GM23248 (cell line): ENCODE data around the gene ZNF789. TPM values are rescaled to one million over a fixed set of nuclear protein-coding genes. Genes with fewer than 3 reads are reported as not detected.
"Not testable (repeated sequence)": the region's sequence is repeated elsewhere in the genome, so short reads cannot be mapped to it uniquely, and the experiment has no call there.

ENCODE experiments used
- DNase-seq: peaks from one replicate; pipeline ENCODE4 v3.0.0-alpha.2; 2015
- H2AFZ ChIP-seq: fragments of 200-600 bp; sonication (generic); 2 replicates; pipeline ENCODE4 v1.6.1; 2016; ENCODE audit warnings: antibody characterized with exemption
- H3F3A ChIP-seq: fragments of 200-600 bp; sonication (generic); 2 replicates; pipeline ENCODE4 v1.6.1; 2016; ENCODE audit warnings: mild to moderate bottlenecking, antibody characterized with exemption, mixed run types; ENCODE audit not compliant: insufficient read depth
- H3K27ac ChIP-seq: fragments of 200-600 bp; sonication (generic); 2 replicates; pipeline ENCODE4 v1.5.1; 2016; ENCODE audit warnings: mild to moderate bottlenecking
- H3K27me3 ChIP-seq: fragments of 200-600 bp; sonication (generic); replicated peaks from 2 replicates; pipeline ENCODE4 v1.6.1; 2016; ENCODE audit warnings: mild to moderate bottlenecking; ENCODE audit not compliant: insufficient read depth
- H3K36me3 ChIP-seq: fragments of 200-600 bp; sonication (generic); 2 replicates; pipeline ENCODE4 v1.6.1; 2016; ENCODE audit warnings: low read depth, mild to moderate bottlenecking
- H3K4me1 ChIP-seq: fragments of 200-600 bp; sonication (generic); 2 replicates; pipeline ENCODE4 v1.6.1; 2016; ENCODE audit warnings: mild to moderate bottlenecking; ENCODE audit not compliant: insufficient read depth
- H3K4me2 ChIP-seq: fragments of 200-600 bp; sonication (generic); one replicate; pipeline ENCODE4 v1.6.1; 2016; ENCODE audit warnings: mild to moderate bottlenecking; ENCODE audit not compliant: unreplicated experiment
- H3K4me3 ChIP-seq: fragments of 200-600 bp; sonication (generic); 2 replicates; pipeline ENCODE4 v1.5.1; 2016; ENCODE audit warnings: mild to moderate bottlenecking
- H3K79me2 ChIP-seq: fragments of 200-600 bp; sonication (generic); 2 replicates; pipeline ENCODE4 v1.6.1; 2016; ENCODE audit warnings: mild to moderate bottlenecking; ENCODE audit not compliant: insufficient read depth
- H3K9ac ChIP-seq: fragments of 200-600 bp; sonication (generic); 2 replicates; pipeline ENCODE4 v1.6.1; 2016; ENCODE audit warnings: mild to moderate bottlenecking
- H3K9me2 ChIP-seq: fragments of 200-600 bp; sonication (generic); 2 replicates; pipeline ENCODE4 v1.6.1; 2016; ENCODE audit warnings: mixed run types, mild to moderate bottlenecking, moderate library complexity; ENCODE audit not compliant: insufficient read depth
- H3K9me3 ChIP-seq: fragments of 200-600 bp; sonication (generic); one replicate; pipeline ENCODE4 v1.6.1; 2017; ENCODE audit warnings: low read depth
- H4K20me1 ChIP-seq: fragments of 200-600 bp; sonication (generic); 2 replicates; pipeline ENCODE4 v1.6.0; 2016; ENCODE audit not compliant: insufficient read depth
- EZH2 ChIP-seq: fragments of 200-600 bp; sonication (generic); IDR thresholded peaks from 2 replicates; pipeline ENCODE4 v1.6.1; 2018; ENCODE audit warnings: antibody characterized with exemption, mild to moderate bottlenecking; ENCODE audit not compliant: insufficient read depth, poor library complexity, severe bottlenecking
- EZH2phosphoT487 ChIP-seq: fragments of 200-600 bp; sonication (generic); IDR thresholded peaks from 2 replicates; pipeline ENCODE4 v1.6.1; 2018; ENCODE audit warnings: antibody characterized with exemption, moderate library complexity, mild to moderate bottlenecking, low read depth; ENCODE audit not compliant: insufficient read depth
- WGBS, 2 experiments: methylation state at CpG; one replicate each; pipeline ENCODE4 v1.1.6; 2015 to 2017; ENCODE audit warnings: low lambda C conversion rate in 2 of 2, low coverage in 1 of 2; ENCODE audit errors: missing lambda C conversion rate in 2 of 2; 5-methylcytosine and 5-hydroxymethylcytosine counted together
- in situ Hi-C: fragments of 300-500 bp; cut with MboI; formaldehyde crosslinking; loops from 2 replicates; pipeline ENCODE4 v1.15.0; 2020
- polyA plus RNA-seq: library from polyadenylated mRNA; unstranded; fragments of >200 nt; fragmentation: Nextera tagmentation; extraction: Ambion mirVana; gene quantifications from 2 replicates; pipeline ENCODE4 v1.2.1, GENCODE V29; 2016
- total RNA-seq: library from RNA; depleted of rRNA; stranded (reverse); fragments of >200 nt; shearing (Covaris generic); gene quantifications from 2 replicates; pipeline ENCODE4 v1.2.3, GENCODE V29; 2014

Gene ZNF789
- total and polyA plus RNA-seq, 2 experiments from 2014 or later: 5.3 to 8.5 TPM

- Histone ChIP-seq H4K20me1 (no peaks in the 10 kb centered on the region; the same call in 1 of the 2 replicates), H3K79me2 (peaks cover 86% of the 10 kb centered on the region), H3K27me3 (no peaks in the 10 kb centered on the region), H2AFZ (no peak overlapping the region), H3K9me3 (no peaks in the 10 kb centered on the region), H3K27ac (peak overlapping the region; percentile 88), H3K9ac (peak overlapping the region; percentile 88), H3K9me2 (no peaks in the 10 kb centered on the region), H3K4me1 (peaks cover 12% of the 10 kb centered on the region; the same call in 1 of the 2 replicates), H3K36me3 (peaks cover 31% of the 10 kb centered on the region), H3F3A (peaks cover 11% of the 10 kb centered on the region; the same call in 1 of the 2 replicates), H3K4me3 (peak overlapping the region; percentile 99), H3K4me2 (peak overlapping the region; percentile 84)
- in situ Hi-C loops: no loop called here
- WGBS, 2 experiments: 71 to 72% methylated on average over 11 of the region's 11 CpGs
- TF ChIP-seq EZH2phosphoT487: no peak
- no peak for TF ChIP-seq EZH2
- DNase-seq: peak; percentile 11
Observed at GRCh38 chr7:99498546-99498944, 25.9 kb downstream of the ZNF789 start.

- H3K79me2 ChIP-seq: peaks cover 77% of the 10 kb centered on the region
Observed at GRCh38 chr7:99499371-99499720, 26.7 kb downstream of the ZNF789 start.

GRCh38 chr7:99499721-99500636, 27.3 kb downstream of the ZNF789 start, which contains the start of gene ZNF394:
TSS of gene ZNF394 (minus strand) at chr7:99500281. CDS start at chr7:99500093, 188 bp downstream.
- Histone ChIP-seq H3K36me3 (peaks cover 17% of the 10 kb centered on the region), H3F3A (peaks cover 11% of the 10 kb centered on the region; the same call in 1 of the 2 replicates), H3K4me2 (peak within 1 kb of the TSS; percentile 84), H3K27ac (peak within 1 kb of the TSS; percentile 88), H3K9ac (peak within 1 kb of the TSS; percentile 88), H3K9me2 (no peaks in the 10 kb centered on the region), H3K27me3 (no peaks in the 10 kb centered on the region), H3K79me2 (peaks cover 71% of the 10 kb centered on the region), H3K4me1 (peaks cover 12% of the 10 kb centered on the region; the same call in 1 of the 2 replicates), H2AFZ (peak within 1 kb of the TSS; percentile 98), H3K9me3 (no peaks in the 10 kb centered on the region), H3K4me3 (peak within 1 kb of the TSS; percentile 99), H4K20me1 (no peaks in the 10 kb centered on the region; the same call in 1 of the 2 replicates)
- in situ Hi-C loops: no loop called here
- 1 to 2% methylated on average over 68 of the region's 68 CpGs for WGBS, 2 experiments
- DNase-seq: peak; percentile 96
- no peak for TF ChIP-seq EZH2
- TF ChIP-seq EZH2phosphoT487: no peak

More at GRCh38 chr7:99499371-99499720, 26.7 kb downstream of the ZNF789 start:
- H3K4me3 ChIP-seq: peak overlapping the region; percentile 99
- no peaks in the 10 kb centered on the region for H3K9me2 ChIP-seq
- peak overlapping the region; percentile 88 for H3K9ac ChIP-seq
- H3K27ac ChIP-seq: peak overlapping the region; percentile 88
- peaks cover 11% of the 10 kb centered on the region; the same call in 1 of the 2 replicates for H3F3A ChIP-seq
- no peaks in the 10 kb centered on the region for H3K9me3 ChIP-seq
- peak overlapping the region; percentile 98 for H2AFZ ChIP-seq
- H4K20me1 ChIP-seq: no peaks in the 10 kb centered on the region; the same call in 1 of the 2 replicates
- peaks cover 12% of the 10 kb centered on the region; the same call in 1 of the 2 replicates for H3K4me1 ChIP-seq
- DNase-seq: peak; percentile 53
- H3K36me3 ChIP-seq: peaks cover 23% of the 10 kb centered on the region
- H3K27me3 ChIP-seq: no peaks in the 10 kb centered on the region
- 1 to 4% methylated on average over 14 of the region's 14 CpGs for WGBS, 2 experiments
- in situ Hi-C loops: no loop called here
- TF ChIP-seq EZH2: no peak
- no peak for TF ChIP-seq EZH2phosphoT487
- H3K4me2 ChIP-seq: peak overlapping the region; percentile 84

GRCh38 chr7:99500637-99501009, 27.9 kb downstream of the ZNF789 start:
- no peaks in the 10 kb centered on the region for H3K27me3 ChIP-seq
- in situ Hi-C loops: no loop called here
- H3K79me2 ChIP-seq: peaks cover 70% of the 10 kb centered on the region
- no peaks in the 10 kb centered on the region for H3K9me3 ChIP-seq
- peak overlapping the region; percentile 98 for H2AFZ ChIP-seq
- H3K4me3 ChIP-seq: peak overlapping the region; percentile 99
- H4K20me1 ChIP-seq: no peaks in the 10 kb centered on the region; the same call in 1 of the 2 replicates
- no peak for DNase-seq
- H3K9ac ChIP-seq: peak overlapping the region; percentile 88
- WGBS, 2 experiments: 55% methylated on average over 16 of the region's 16 CpGs
- H3K4me2 ChIP-seq: peak overlapping the region; percentile 84
- H3K36me3 ChIP-seq: peaks cover 12% of the 10 kb centered on the region; the same call in 1 of the 2 replicates
- no peak for TF ChIP-seq EZH2
- TF ChIP-seq EZH2phosphoT487: no peak
- peaks cover 11% of the 10 kb centered on the region; the same call in 1 of the 2 replicates for H3F3A ChIP-seq
- H3K4me1 ChIP-seq: peaks cover 13% of the 10 kb centered on the region
- no peaks in the 10 kb centered on the region for H3K9me2 ChIP-seq
- peak overlapping the region; percentile 88 for H3K27ac ChIP-seq

GRCh38 chr7:99501236-99501635, 28.5 kb downstream of the ZNF789 start:
- H2AFZ ChIP-seq, H3K36me3 ChIP-seq, H3K27me3 ChIP-seq, H3K9ac ChIP-seq, in situ Hi-C loops, H3K4me2 ChIP-seq, H3K9me2 ChIP-seq, H3K9me3 ChIP-seq, H4K20me1 ChIP-seq, H3K27ac ChIP-seq: not testable (repeated sequence)
- H3K79me2 ChIP-seq: peaks cover 70% of the 10 kb centered on the region
- 94 to 95% methylated on average over 12 of the region's 12 CpGs for WGBS, 2 experiments
- DNase-seq: peak; percentile 10
- H3K4me3 ChIP-seq: peak overlapping the region; percentile 99
- peaks cover 19% of the 10 kb centered on the region for H3K4me1 ChIP-seq
- peaks cover 11% of the 10 kb centered on the region; the same call in 1 of the 2 replicates for H3F3A ChIP-seq
